HG03097 (cell line): Measurements from ENCODE around the gene SDC1.

Experiments
- ATAC-seq: cut with Tn5 transposase; IDR thresholded peaks from one replicate; pipeline ENCODE4 v1.9.1; 2021; ENCODE audit not compliant: unreplicated experiment, low FRiP score

The SDC1 gene

GRCh38 chr2:20156076-20156759, 68.7 kb downstream of the SDC1 start:
- no peak for ATAC-seq

- no peak for ATAC-seq
Observed at GRCh38 chr2:20153131-20153851, 71.6 kb downstream of the SDC1 start.

GRCh38 chr2:20150806-20151571, 73.9 kb downstream of the SDC1 start:
- no peak for ATAC-seq
